CD4-positive, alpha-beta memory T cell (primary cell): ENCODE results near the gene LPP. TPM values are rescaled to one million over a fixed set of nuclear protein-coding genes. Genes with fewer than 3 reads are reported as not detected.

Source experiments
- CTCF ChIA-PET: fragments of 350-600 bp; sonication (Branson Sonifier 250); formaldehyde crosslinking; loops from one replicate; lab custom pipeline; 2021; ENCODE audit warnings: inconsistent platforms; ENCODE audit not compliant: partially characterized antibody; lab: Charles Lee
- POLR2A ChIA-PET: fragments of 350-600 bp; sonication (Branson Sonifier 250); formaldehyde crosslinking; loops from one replicate; lab custom pipeline; 2021; ENCODE audit not compliant: partially characterized antibody; lab: Charles Lee
- DNase-seq, 5 donors: peaks; one replicate each; pipeline versions ENCODE4 v3.0.0 to v3.0.0-alpha.2; 2020 to 2022; ENCODE audit warnings: mixed read lengths in 1 of 5
- H3K27ac ChIP-seq: one replicate; pipeline ENCODE4 v1.7.0; 2013; ENCODE audit warnings: low read depth, low read length
- H3K27me3 ChIP-seq: 2 replicates; pipeline ENCODE4 v1.7.0; 2013; ENCODE audit warnings: mild to moderate bottlenecking, low read length, moderate library complexity; ENCODE audit not compliant: insufficient read depth
- H3K36me3 ChIP-seq: 2 replicates; pipeline ENCODE4 v1.7.0; 2013; ENCODE audit warnings: mild to moderate bottlenecking, low read length, moderate library complexity; ENCODE audit not compliant: insufficient read depth
- H3K4me1 ChIP-seq: 2 replicates; pipeline ENCODE4 v1.7.0; 2013; ENCODE audit warnings: mild to moderate bottlenecking, low read length, moderate library complexity; ENCODE audit not compliant: insufficient read depth
- H3K4me3 ChIP-seq, 2 donors: one replicate each; pipeline ENCODE4 v1.7.0; 2013; ENCODE audit warnings: low read length in 2 of 2, mild to moderate bottlenecking in 1 of 2
- H3K9me3 ChIP-seq, 2 donors: one replicate each; pipeline ENCODE4 v1.7.0; 2013; ENCODE audit warnings: low read length in 2 of 2, control low read depth in 1 of 2; ENCODE audit not compliant: control insufficient read depth in 1 of 2
- H3K27ac Mint-ChIP-seq, 7 donors: one replicate each; pipeline ENCODE4 v1.8.0; 2020 to 2021; ENCODE audit warnings: mixed read lengths in 7 of 7, mild to moderate bottlenecking in 6 of 7, inconsistent platforms in 3 of 7, moderate library complexity in 3 of 7
- H3K27me3 Mint-ChIP-seq, 2 donors: one replicate each; pipeline ENCODE4 v1.8.0; 2020 to 2021; ENCODE audit warnings: mixed read lengths in 2 of 2
- H3K36me3 Mint-ChIP-seq, 2 donors: one replicate each; pipeline ENCODE4 v1.8.0; 2020 to 2021; ENCODE audit warnings: mixed read lengths in 2 of 2, inconsistent platforms in 1 of 2, mild to moderate bottlenecking in 1 of 2
- H3K4me1 Mint-ChIP-seq, 4 donors: one replicate each; pipeline ENCODE4 v1.8.0; 2020 to 2021; ENCODE audit warnings: mixed read lengths in 4 of 4, mild to moderate bottlenecking in 1 of 4
- H3K4me3 Mint-ChIP-seq, 8 donors: one replicate each; pipeline ENCODE4 v1.8.0; 2020 to 2021; ENCODE audit warnings: mixed read lengths in 8 of 8, mild to moderate bottlenecking in 7 of 8, moderate library complexity in 6 of 8, inconsistent platforms in 3 of 8
- H3K9me3 Mint-ChIP-seq, 8 donors: one replicate each; pipeline ENCODE4 v1.8.0; 2020 to 2021; ENCODE audit warnings: mixed read lengths in 8 of 8, mild to moderate bottlenecking in 5 of 8, inconsistent platforms in 3 of 8, moderate library complexity in 1 of 8
- intact Hi-C: fragments of 100-400 bp; cut with micrococcal nuclease; formaldehyde crosslinking; loops from one replicate; pipeline ENCODE4 v1.15.1; 2023
- polyA plus RNA-seq, 2 donors: library from polyadenylated mRNA; unstranded; fragments of 300-500 nt; fragmentation: Illumina TruSeq; gene quantifications; one replicate each; pipeline ENCODE4 v1.2.3, GENCODE V29; 2021
- total RNA-seq, 2 experiments: library from RNA; stranded (reverse); gene quantifications; one replicate each; pipeline ENCODE4 v1.2.3, GENCODE V29; 2021

The LPP gene
- total and polyA plus RNA-seq, 4 experiments from 2014 or later = 10.4 to 27.2 (median 24.7) TPM

DNA sequence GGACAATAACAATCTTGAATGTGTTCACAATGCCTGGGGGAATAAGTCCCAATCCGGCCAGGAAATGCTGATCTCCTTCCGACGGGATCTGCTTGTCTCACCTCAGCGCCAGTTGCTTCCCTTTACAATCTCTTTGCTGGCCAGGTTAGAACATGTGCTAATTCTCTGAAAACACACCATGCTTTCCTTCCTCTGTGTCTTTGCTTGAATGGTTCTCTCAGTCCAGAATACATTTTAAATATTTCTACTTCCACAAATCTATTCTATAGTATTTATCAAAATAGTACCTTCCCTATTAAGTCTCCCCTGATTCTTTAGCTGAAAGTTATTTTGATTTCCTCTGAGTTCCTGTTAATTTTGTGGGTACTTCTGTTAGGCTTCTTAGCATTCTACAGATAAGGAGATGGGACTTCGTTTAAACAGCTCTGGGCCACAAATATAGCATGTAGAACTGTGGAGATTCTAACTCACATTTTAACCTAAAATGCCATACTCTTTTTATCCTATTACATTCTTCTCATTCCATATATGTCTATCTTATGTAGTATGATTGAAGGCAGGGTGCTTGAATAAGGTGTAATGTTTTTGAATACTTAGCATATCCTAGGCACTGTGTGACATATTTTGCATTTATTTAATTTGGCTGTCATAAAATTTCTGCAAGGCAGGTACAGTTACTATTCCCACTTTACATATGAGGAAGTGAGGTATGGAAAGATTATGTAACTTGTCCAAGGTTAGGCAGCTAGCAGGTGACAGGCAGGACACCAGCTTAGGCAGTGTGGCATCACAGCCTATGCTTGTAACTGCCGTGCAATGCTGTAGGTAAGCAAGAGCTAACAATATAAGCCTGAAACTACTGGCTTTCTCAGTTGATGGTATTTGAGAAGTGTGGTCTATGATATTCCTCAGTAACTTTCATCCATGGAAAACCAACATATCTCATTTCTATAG, 299.8 kb downstream of the LPP start:
- intact Hi-C loops = no loop called here
- Histone ChIP-seq H3K27ac (no peak overlapping the region), H3K9me3 (no peaks in the 10 kb centered on the region), H3K4me3 (no peak overlapping the region), H3K4me1 (no peaks in the 10 kb centered on the region), H3K36me3 (no peaks in the 10 kb centered on the region), H3K27me3 (no peaks in the 10 kb centered on the region)
- DNase-seq = no peak
- H3K9me3 Mint-ChIP-seq = no peaks in the 10 kb centered on the region
- H3K36me3 Mint-ChIP-seq = peaks cover 2 to 22% of the 10 kb centered on the region in 2 donors
- POLR2A ChIA-PET = no interaction called here
- H3K27me3 Mint-ChIP-seq = no peaks in the 10 kb centered on the region
- H3K27ac Mint-ChIP-seq = no peak overlapping the region
- CTCF ChIA-PET = no interaction called here
- no peak overlapping the region for H3K4me3 Mint-ChIP-seq
- peaks cover 0 to 6% (median 3%) of the 10 kb centered on the region in 4 donors for H3K4me1 Mint-ChIP-seq

DNA sequence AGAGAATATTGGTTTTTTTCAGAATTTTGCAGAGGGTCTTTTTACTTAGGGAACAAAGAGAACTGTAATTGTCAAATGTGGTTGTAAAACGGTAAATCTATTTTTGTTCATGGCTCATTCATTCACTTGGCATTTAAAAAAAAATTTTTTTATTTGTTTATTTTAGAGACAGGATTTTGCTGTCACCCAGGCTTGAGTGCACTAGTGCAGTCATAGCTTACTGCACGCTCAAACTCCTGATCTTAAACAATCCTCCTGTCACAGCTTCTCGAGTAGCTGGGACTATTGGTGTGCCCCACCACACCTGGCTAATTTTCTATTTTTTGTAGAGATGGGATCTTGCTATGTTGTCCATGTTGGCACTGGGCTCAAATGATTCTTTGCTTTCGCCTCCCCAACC, 301.8 kb downstream of the LPP start:
- no peaks in the 10 kb centered on the region for H3K27me3 Mint-ChIP-seq
- Histone ChIP-seq H3K27me3 (no peaks in the 10 kb centered on the region), H3K36me3 (no peaks in the 10 kb centered on the region), H3K27ac (no peak overlapping the region), H3K4me3 (no peak overlapping the region), H3K4me1 (no peaks in the 10 kb centered on the region), H3K9me3 (no peaks in the 10 kb centered on the region)
- intact Hi-C loops = no loop called here
- no peak overlapping the region for H3K4me3 Mint-ChIP-seq
- POLR2A ChIA-PET = no interaction called here
- no peak for DNase-seq
- CTCF ChIA-PET = no interaction called here
- no peak overlapping the region for H3K27ac Mint-ChIP-seq
- H3K4me1 Mint-ChIP-seq = peaks cover 0 to 7% (median 3%) of the 10 kb centered on the region in 4 donors
- H3K36me3 Mint-ChIP-seq = peaks cover 2 to 22% of the 10 kb centered on the region in 2 donors
- no peaks in the 10 kb centered on the region for H3K9me3 Mint-ChIP-seq

DNA sequence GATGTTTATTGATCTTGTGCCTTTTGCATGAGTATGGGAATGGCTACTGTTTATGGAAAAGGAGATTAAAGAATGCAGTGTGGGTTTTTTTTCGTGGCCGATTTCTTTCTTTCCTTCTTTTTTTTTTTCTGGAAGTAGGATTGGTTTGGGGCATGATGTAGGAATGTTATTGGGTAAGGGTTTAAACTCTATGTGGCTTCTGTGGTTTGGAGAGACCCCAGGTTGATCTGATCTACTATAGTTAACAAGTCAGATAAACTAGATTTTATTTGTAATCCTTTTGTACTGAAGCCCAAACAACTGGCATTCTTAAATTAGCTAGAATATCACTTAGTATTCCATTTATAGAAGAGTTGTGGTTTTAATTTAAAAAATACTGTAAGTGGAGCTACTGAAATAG, 304.8 kb downstream of the LPP start:
- Mint-ChIP-seq H3K36me3 (peaks cover 2 to 21% of the 10 kb centered on the region in 2 donors), H3K27ac (no peak overlapping the region), H3K4me3 (no peak overlapping the region), H3K9me3 (no peaks in the 10 kb centered on the region), H3K4me1 (peaks cover 0 to 6% (median 2%) of the 10 kb centered on the region in 4 donors), H3K27me3 (no peaks in the 10 kb centered on the region)
- ChIA-PET POLR2A (no interaction called here), CTCF (no interaction called here)
- H3K27me3 ChIP-seq = no peaks in the 10 kb centered on the region
- no peak for DNase-seq
- H3K4me3 ChIP-seq = no peak overlapping the region
- no peaks in the 10 kb centered on the region for H3K9me3 ChIP-seq
- intact Hi-C loops = no loop called here
- no peaks in the 10 kb centered on the region for H3K36me3 ChIP-seq
- H3K27ac ChIP-seq = no peak overlapping the region
- H3K4me1 ChIP-seq = no peaks in the 10 kb centered on the region

DNA sequence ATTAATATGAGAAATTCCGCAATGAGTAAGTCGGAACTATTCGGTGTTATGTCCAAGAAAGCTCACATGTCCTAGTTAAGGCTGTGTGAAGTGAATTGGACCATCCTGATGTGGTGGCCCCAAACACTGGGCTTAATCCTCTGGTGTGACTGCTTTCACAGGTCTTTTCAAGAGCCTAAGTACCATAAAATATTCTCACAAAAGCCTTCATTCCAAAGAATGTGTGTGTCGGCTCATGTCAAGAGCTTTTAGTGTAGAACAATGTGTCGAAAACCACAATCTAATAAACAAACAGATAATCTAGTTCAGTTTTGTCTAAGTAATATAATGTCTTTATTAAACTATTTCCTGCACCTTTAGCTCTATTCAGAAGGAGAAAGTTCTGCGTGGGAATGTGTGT, 311.4 kb downstream of the LPP start:
- POLR2A ChIA-PET = no interaction called here
- CTCF ChIA-PET = no interaction called here
- H3K36me3 ChIP-seq = no peaks in the 10 kb centered on the region
- H3K4me1 Mint-ChIP-seq = peaks cover 0 to 6% (median 2%) of the 10 kb centered on the region in 4 donors
- no peaks in the 10 kb centered on the region for H3K27me3 ChIP-seq
- no peak overlapping the region for H3K27ac ChIP-seq
- intact Hi-C loops = no loop called here
- H3K4me1 ChIP-seq = no peaks in the 10 kb centered on the region
- H3K4me3 ChIP-seq = no peak overlapping the region
- peaks cover 2 to 21% of the 10 kb centered on the region in 2 donors for H3K36me3 Mint-ChIP-seq
- no peaks in the 10 kb centered on the region for H3K9me3 ChIP-seq
- H3K27me3 Mint-ChIP-seq = no peaks in the 10 kb centered on the region
- no peak for DNase-seq
- no peak overlapping the region for H3K27ac Mint-ChIP-seq
- H3K9me3 Mint-ChIP-seq = no peaks in the 10 kb centered on the region
- no peak overlapping the region for H3K4me3 Mint-ChIP-seq

DNA sequence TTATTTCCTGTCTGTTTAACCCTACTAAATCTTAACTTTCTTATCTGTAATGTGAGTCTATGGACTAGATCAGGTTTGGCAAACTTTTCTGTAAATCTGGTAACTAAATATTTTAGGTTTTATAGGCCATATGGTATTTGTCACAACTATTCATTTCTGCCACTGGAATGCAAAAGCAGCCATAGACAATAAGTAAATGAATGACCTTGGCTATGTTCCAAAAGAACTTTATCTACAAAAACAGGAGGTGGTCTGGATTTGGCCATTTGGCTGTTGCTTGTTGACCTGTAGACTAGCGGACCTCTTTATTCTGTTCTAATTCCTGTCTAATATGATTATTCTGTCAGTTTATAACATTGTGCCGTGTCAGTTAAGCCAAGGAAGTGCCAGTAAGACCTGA, 314.2 kb downstream of the LPP start:
- Histone ChIP-seq H3K9me3 (no peaks in the 10 kb centered on the region), H3K27me3 (no peaks in the 10 kb centered on the region), H3K27ac (no peak overlapping the region), H3K4me1 (no peaks in the 10 kb centered on the region), H3K36me3 (no peaks in the 10 kb centered on the region), H3K4me3 (no peak overlapping the region)
- no peak for DNase-seq
- Mint-ChIP-seq H3K4me1 (peaks cover 0 to 4% (median under 1%) of the 10 kb centered on the region in 4 donors), H3K4me3 (no peak overlapping the region), H3K9me3 (no peaks in the 10 kb centered on the region), H3K27ac (no peak overlapping the region), H3K36me3 (peaks cover 2 to 29% of the 10 kb centered on the region in 2 donors), H3K27me3 (no peaks in the 10 kb centered on the region)
- intact Hi-C loops = no loop called here
- POLR2A ChIA-PET = no interaction called here
- CTCF ChIA-PET = no interaction called here

DNA sequence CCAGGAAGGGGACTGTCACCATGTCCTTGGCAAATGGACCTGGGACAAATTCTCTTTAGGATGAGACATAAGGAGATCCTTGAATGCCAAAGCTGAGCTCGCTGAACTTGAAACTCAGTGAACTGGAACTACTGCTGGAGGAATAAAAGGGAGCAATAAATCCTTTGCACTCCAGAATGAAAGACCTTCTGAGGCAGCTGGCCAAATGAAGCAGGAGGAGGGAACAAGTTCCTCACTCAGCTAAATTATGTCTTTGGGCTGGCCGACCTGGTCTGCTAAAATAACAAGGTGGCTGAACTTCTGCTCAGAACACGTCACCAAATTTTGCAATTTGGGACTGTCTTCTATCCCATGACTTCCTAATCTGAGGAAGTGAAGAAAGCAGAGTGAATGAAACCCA, 314.7 kb downstream of the LPP start:
- no peak overlapping the region for H3K27ac Mint-ChIP-seq
- intact Hi-C loops = no loop called here
- ChIA-PET POLR2A (no interaction called here), CTCF (interaction anchor here (1.7 kb wide), 1 partner anchor 10 kb away, joined by 4 read pairs; no protein-coding TSS in a partner anchor)
- Histone ChIP-seq H3K36me3 (no peaks in the 10 kb centered on the region), H3K27ac (no peak overlapping the region), H3K9me3 (no peaks in the 10 kb centered on the region), H3K4me1 (no peaks in the 10 kb centered on the region), H3K27me3 (no peaks in the 10 kb centered on the region), H3K4me3 (no peak overlapping the region)
- no peak for DNase-seq
- H3K4me3 Mint-ChIP-seq = no peak overlapping the region
- H3K9me3 Mint-ChIP-seq = no peaks in the 10 kb centered on the region
- H3K4me1 Mint-ChIP-seq = peaks cover 0 to 7% (median under 1%) of the 10 kb centered on the region in 4 donors
- no peaks in the 10 kb centered on the region for H3K27me3 Mint-ChIP-seq
- peaks cover 2 to 26% of the 10 kb centered on the region in 2 donors for H3K36me3 Mint-ChIP-seq

DNA sequence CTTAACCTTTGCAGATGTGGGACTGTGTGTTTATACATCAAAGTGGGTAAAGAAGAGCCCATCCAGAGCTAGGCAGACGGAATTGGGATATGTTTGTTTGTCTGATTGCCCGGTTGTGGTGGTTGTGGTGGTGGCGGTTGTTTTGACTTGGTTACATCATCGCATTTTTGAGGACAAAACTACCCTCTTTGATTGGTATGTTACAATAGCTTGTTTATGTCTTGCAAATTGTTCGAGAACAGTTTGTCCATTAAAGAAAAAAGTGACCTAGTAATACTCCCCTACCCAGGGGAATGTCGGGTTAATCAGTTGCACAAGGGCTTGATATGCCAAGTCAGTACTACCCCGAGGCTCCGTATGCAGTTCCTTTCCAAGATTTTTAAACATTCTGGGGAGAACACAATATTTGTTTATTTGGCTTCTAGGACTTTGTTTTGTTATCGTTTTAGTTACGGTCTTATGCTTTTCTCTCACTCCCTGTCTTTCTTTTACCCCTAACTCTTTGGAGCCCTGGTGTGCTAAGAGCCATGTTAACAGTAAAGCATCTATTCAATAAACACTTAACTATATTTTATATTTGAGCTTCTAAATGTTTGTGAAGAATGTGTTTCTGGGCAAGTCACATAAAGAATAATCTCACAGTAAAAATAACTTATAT, 315.4 kb downstream of the LPP start:
- Mint-ChIP-seq H3K9me3 (no peaks in the 10 kb centered on the region), H3K27me3 (no peaks in the 10 kb centered on the region), H3K36me3 (peaks cover 2 to 25% of the 10 kb centered on the region in 2 donors), H3K27ac (no peak overlapping the region), H3K4me1 (peaks cover 0 to 9% (median under 1%) of the 10 kb centered on the region in 4 donors), H3K4me3 (no peak overlapping the region)
- no peaks in the 10 kb centered on the region for H3K36me3 ChIP-seq
- no peaks in the 10 kb centered on the region for H3K4me1 ChIP-seq
- no peaks in the 10 kb centered on the region for H3K9me3 ChIP-seq
- CTCF ChIA-PET = interaction anchor here (1.7 kb wide), 1 partner anchor 9 kb away, joined by 4 read pairs; no protein-coding TSS in a partner anchor
- H3K27me3 ChIP-seq = no peaks in the 10 kb centered on the region
- intact Hi-C loops = no loop called here
- no peak for DNase-seq
- POLR2A ChIA-PET = no interaction called here
- H3K4me3 ChIP-seq = no peak overlapping the region
- H3K27ac ChIP-seq = no peak overlapping the region
